Limb (tissue), 2 donors: ENCODE measurements around the gene UBE2J1.
"Not testable (repeated sequence)": the region's sequence is repeated elsewhere in the genome, so short reads cannot be mapped to it uniquely, and the experiment has no call there.

Experiments
- DNase-seq, 2 donors: peaks; one replicate each; pipeline ENCODE4 v3.0.0-alpha.2; 2016; ENCODE audit errors: extremely low spot score in 2 of 2

UBE2J1 gene

GRCh38 chr6:89320012-89320559 lies 32.4 kb downstream of the UBE2J1 start:
- no peak for DNase-seq

GRCh38 chr6:89317067-89317466 lies 35.5 kb downstream of the UBE2J1 start:
- DNase-seq = no peak

DNA sequence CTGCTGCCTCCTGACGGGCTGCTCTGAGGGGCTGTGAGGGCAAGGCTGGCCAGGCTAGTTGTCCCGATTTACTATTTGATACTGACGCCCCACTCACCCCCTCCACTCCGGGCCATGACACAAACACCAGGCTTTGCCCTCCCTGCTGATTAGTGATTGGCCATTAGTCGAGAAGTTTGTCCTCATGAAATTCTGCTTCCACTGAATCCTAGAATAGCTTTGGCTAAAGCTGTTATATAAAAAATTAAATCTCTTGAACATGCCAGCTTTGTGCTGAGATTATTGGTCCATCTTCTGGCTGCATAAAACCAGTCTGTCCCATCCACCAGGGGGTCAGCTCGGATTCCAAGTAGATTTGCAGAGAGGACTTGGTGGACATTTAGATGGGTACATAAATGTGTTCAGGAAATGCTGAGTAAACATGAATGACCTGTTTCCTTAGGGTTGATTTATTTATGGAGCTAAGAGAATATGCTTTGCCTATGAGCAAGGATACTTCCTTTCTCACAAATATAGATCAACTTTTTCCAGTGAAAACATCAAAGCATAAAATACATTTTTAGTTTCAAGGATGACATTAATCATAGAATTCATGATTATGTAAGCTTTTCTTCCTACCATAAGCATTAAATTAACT lies 37.2 kb downstream of the UBE2J1 start, which contains the start of gene GABRR2:
Gene GABRR2, minus strand, starts transcription at position 51 of the 637 bp plus-strand sequence. CDS start 134 bp downstream, outside the sequence.
- no peak for DNase-seq

GRCh38 chr6:89314692-89315091 lies 37.8 kb downstream of the UBE2J1 start:
- DNase-seq = no peak

DNA sequence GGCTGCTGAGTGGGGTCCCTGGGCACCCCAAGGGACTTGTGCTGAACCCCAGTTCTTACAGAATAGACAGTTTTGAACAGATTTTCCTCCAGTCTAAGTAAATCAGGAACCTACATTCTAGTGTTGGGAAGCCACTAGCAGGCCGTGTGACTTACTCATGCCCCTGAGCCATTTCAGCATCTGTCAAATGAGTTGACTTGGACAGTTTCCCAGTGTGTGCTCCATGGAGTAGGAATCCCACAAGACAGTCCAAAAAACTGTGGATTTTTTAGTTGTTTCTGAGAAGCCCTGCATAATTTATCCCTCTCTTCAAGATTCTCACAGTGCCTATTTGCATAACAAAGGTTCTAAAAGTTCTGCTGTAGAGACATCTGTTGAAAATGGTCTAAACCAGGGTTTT lies 39.5 kb downstream of the UBE2J1 start:
- DNase-seq = peak in 1 of 2 donors; percentile 24

DNA sequence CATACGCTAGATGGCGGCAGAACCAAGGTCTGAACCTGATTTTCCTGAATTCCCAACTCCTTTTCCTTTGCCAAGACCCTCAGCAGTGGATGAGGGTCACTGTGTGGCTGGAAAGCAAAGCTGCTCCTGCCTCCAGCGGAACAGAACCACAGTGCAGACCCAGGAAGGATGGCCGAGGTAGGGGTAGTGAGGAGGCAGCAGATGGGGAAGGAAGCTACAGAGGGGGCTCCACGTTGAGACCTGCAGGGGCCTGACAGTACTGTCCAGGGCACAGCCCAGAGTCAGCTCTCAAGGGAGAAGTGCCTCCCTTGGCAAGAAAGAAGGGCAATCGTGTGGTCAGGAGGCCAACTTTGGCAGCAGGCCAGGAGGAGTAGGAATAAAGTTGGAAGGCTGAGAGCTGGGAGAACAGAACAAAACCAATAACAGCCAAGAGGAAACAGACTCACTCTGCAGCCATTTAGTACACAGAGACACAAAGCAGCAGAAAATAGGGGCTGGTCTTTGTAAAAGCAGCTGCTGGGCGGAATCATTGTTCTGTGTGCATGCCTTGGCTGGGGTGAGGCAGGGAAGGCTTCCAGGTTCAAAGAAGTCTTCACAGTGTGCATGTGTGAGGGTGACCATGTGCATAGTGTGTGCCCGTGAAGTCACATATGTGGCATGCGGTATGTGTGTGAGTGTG lies 40.5 kb downstream of the UBE2J1 start:
- DNase-seq = peak; percentile 77 to 84

GRCh38 chr6:89311530-89311852 lies 41.0 kb downstream of the UBE2J1 start:
- no peak for DNase-seq

DNA sequence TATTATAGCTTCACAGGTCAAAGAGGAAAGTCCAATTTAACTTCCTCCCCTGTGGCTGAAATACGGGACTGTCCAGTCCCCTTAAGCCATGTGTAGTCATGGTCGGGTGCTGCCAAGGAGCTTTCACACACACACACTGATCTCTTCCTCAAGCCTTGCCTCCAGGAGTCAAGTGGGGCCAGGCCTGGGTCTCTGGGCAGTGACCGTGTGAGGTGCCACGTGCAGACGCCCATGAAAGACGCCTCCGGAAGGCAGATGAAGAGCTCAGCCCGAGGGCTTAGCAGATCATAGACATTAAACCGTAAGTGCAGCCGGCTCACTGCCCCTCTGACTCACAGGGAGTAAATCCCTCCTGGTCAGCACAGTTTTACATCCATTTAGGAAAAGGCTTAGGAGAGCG lies 41.6 kb downstream of the UBE2J1 start:
- no peak for DNase-seq

GRCh38 chr6:89308525-89309395 lies 43.8 kb downstream of the UBE2J1 start:
- no peak for DNase-seq

- not testable (repeated sequence) for DNase-seq
Observed at GRCh38 chr6:89304517-89304916, 48.0 kb downstream of the UBE2J1 start.

DNA sequence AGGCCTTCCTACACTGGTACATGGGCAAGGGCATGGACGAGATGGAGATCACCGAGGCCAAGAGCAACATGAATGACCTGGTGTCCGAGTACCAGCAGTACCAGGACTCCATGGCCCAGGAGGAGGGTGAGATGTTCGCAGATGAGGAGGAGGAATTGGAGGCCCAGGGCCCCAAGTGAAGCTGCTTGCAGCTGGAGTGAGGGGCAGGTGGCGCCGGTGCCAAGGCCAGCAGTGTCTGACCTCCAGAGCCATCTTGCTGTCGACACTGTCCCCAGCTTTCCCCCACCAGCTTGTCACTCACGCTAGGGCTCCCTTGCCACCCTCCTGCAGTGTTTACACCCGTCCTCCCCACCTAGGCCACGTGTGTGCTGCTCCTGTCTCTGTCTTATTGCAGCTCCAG lies 49.6 kb downstream of the UBE2J1 start:
- DNase-seq = no peak

- DNase-seq = no peak
Observed at GRCh38 chr6:89302195-89302770, 50.2 kb downstream of the UBE2J1 start.

DNA sequence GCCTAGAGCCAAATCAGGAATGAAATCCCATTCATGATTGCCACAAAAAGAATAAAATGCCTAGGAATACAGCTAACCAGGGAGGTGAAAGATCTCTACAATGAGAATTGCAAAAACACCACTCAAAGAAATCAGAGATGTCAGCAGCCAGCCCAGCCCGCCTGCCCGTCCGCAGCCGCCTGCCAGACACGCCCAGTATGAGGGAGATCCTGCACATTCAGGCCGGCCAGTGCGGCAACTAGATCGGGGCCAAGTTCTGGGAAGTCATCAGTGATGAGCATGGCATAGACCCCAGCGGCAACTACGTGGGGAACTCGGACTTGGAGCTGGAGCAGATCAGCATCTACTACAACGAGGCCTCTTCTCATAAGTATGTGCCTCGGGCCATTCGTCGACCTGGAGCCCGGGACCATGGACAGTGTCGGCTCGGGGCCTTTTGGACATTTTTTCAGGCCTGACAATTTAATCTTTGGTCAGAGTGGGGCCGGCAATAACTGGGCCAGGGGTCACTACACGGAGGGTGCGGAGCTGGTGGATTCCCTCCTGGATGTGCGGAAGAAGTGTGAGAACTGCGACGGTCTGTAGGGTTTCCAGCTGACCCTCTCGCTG lies 50.8 kb downstream of the UBE2J1 start:
- DNase-seq = no peak

- DNase-seq = no peak
Observed at GRCh38 chr6:89299466-89299850, 53.1 kb downstream of the UBE2J1 start.

DNA sequence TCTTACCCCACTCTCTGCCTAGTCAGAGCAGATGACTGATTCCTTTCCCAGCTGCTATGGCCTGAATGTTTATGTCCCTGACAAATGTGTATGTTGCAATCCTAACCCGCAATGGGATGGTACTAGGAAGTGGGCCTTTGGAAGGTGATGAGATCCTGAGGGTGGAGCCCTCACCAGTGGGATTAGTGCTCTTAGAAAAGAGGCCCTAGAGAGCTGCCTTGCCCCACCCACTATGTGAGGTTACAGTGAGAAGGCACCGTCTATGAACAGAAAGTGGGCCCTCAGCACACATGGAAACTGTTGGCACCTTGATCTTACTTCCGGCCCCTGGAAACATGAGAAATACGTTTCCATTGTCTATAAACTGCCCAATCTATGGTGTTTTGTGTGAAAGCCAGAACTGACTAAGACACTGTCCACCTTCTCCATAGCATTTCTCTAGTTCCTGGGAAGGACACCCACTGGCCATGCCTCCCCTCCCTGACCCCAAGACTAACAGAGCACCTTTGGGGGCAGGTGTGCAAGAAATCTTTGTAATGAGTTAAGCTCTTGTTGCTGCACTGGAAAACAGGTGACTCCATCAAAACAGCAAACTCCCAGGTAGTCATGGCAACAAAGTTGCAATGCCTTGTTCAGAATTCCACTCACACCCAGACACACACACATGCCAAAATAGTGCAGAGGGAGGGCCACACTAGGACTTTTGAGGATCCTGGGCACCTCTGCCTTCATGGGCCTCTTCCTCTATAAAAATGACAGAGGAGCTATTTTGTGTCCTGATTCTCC lies 53.6 kb downstream of the UBE2J1 start:
- DNase-seq = peak in 1 of 2 donors; percentile 19

GRCh38 chr6:89297695-89298351 lies 54.7 kb downstream of the UBE2J1 start:
- peak; percentile 71 to 87 for DNase-seq

GRCh38 chr6:89295981-89296380 lies 56.5 kb downstream of the UBE2J1 start:
- no peak for DNase-seq

- DNase-seq = not testable (repeated sequence)
Observed at GRCh38 chr6:89295116-89295515, 57.4 kb downstream of the UBE2J1 start.

GRCh38 chr6:89291256-89291819 lies 61.2 kb downstream of the UBE2J1 start:
- no peak for DNase-seq
